Embryonic facial prominence (tissue), 1 donor: ENCODE data around the gene RAB44.

Experiments used
- DNase-seq: peaks from one replicate; pipeline ENCODE4 v3.0.0-alpha.2; 2016; ENCODE audit errors: extremely low spot score

RAB44 gene

DNA sequence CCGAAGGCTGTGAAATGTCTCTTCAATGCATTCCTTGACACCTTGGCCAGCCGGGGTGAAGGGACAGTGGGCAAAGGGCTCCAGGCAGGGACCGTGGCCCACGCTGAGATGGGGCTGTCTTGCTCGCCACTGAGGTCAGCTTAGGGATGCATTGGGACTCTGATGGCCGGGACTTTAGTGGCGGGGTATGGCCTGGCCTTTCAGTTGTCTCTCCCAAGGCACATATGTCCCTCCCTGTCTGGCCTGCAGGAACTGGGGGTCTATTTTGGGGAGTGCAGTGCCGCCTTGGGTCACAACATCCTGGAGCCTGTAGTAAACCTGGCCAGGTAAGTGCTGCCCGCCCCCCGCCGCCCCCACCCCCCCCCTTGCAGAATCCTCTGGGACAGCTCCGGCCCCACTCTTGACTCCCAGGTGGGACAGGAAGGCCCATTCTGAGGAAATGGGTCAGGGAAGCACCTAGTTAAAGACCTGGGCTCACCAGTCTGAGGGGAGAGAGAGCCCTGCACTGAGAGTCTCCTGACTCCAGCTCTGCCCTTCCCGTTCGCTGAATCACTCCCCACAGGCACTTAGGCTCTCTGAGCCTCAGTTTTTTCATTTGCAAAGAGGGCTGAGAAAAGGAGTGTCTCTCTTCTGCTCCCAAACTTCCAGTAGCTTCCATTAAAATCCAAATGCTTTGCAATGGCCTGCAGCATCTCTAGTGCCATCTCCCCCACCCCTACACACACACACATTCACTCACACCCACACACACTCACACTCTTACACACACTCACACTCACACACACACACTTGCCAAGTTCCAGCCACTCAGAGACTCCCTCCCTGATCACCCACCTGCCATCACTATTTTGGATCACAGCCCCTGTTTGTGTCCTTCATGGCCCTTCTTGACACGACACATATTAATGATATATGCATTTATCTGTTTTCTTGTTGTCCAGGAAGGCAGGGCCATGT lies 33.1 kb downstream of the RAB44 start:
- DNase-seq: no peak

DNA sequence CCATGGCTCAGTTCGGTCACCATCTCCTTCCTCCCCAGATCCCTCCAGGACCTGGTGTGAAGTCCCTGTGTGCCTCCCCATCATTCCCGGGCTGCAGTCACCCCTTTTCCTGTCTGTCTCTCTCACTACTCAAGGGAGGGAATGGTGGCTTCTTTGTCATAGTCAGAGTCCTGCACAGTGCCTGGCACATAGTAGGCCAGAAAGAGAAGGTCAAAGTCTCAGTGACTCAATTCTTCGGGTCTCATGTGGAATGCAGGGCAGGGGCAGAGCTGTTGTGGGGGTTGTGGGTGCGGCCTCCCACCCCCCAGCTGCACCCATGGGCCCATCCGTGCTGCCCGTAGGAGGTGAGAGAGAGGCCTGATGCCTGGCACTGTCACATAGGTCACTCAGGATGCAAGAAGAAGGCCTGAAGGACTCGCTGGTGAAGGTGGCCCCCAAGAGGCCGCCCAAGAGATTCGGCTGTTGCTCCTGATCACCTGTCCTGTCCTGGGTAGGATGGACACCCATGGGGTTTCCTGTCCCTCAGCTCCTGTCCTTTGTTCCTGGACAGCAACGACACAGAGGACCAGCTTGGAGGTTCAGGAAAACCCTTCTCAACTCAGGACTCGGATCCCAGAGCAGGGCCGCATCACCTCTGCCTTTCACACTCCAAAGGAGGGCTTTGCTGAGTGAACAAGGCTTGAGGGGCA lies 34.1 kb downstream of the RAB44 start:
- no peak for DNase-seq

DNA sequence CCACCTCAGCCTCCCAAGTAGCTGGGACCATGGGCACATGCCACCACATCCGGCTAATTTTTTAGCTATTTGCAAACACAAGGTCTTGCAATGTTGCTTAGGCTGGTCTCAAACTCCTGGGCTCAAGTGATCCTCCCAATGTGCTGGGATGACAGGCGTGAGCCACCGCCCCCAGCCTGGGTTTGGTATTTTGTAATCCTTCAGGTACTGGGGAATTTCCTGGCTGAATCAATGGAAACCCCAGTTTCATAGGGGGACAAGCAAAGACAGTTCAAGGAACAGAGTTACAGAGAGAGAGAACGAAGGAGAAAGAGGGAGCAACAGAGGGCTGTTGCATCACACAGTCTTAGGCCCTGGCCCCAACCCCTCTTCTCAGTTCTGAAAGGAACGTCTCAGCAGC lies 35.7 kb downstream of the RAB44 start:
- DNase-seq: no peak

DNA sequence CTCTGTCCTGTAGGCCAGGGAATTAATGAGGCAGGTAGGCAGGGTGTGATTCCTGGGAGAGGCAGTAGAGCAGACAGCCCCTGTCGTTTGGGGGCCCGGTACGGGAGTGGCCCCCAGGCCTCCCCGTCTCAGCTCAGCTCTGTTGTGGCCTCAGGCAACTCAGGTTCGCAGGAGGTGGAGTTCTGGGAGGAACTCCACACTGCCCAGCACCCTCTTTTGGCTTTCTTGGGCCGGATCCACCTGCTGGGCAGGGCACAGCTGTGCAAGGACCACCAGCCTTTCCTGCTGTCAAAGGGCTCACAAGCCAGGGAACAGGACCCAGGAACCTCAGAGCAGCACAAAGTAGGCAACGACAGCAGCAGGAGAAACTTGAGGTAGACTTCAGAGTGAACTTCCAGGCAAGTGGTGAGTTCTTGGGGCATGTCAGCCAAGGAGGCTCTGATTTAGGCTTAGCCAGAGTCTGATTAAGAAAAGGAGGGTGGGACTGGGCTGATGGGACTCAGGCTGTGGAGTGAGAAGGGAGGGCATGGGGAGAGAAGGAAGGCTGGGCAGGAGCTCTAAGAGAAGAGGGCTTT lies 36.9 kb downstream of the RAB44 start:
- no peak for DNase-seq

DNA sequence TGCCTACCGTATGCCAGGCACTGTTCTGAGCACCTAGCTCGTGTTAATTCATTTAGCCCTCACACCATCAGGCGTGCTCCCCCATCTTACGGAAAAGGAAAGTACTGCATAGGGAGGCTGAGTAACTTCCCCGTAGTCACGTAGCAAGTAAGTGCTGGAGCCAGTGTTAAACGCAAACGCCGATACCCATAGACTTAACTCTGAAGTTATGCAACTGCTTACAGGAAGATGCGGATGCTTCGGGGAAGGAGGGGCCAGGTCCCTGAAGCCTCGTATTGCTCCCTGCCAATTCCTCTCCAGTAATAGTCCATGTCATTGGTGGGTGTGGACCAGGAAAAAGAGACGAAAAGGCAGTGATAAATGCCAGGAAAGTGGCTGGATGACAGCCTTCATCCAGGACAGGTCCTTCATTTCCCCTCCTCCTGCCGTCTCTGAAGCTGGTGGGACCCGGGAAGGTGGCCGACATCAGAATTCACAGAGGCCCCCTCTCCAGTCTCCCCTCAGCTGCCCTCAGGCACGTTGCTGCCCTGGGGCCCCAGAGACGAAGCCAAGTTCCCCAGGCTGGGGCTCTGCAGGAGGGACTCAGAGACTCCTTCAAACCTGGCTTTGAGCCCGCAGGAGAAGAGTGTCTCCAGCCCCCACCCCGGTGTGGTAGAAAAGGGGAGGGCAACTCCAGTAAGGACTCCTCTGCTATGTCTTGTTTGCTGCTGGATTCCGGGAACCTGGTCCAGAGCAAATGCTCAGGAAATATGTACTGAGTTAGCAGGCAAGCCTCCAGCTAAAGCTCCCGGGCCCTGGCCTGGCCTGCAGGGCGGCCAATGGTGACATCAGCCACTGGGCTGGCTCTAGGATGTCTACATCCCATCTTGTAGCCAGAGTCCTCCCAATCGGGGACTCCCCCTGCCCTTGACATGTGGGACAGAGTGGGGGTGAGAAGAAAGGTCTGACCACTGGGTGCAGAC lies 37.8 kb downstream of the RAB44 start:
- DNase-seq: peak; percentile 47

DNA sequence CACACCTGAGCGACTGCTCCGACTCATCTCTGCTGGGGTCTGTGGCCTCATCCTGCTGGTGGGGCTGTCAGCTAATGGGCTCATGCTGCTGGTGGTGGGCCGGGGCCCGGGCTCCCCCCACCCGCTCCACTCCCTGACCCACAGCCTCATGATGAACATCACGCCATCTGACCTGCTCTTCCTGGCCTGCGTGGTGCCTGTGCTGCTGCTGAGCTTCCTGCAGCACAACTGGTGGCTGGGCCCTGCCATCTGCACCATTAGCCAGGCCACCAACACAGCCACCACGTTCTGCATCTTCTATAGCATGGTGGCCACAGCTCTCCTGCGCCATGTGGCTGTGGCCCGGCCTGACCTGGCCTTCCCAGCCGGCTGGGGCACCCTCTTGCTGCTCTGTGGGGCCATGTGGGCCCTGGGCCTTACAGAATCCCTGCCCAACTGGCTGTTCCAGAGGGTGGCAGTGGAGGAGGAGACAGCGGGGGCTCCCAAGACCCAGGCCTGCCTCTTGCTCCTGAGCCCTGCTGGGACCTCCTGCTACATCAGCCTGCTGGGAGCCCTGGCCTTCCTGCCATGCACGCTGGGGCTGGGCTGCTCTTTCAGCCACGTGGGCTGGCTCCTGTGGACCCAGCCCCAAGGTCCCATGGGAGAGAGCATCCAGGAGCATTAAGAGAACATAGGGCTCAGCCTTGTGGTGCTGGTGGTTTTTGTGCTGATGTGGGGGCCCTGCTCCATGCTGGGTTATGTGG lies 39.6 kb downstream of the RAB44 start:
- DNase-seq: no peak

DNA sequence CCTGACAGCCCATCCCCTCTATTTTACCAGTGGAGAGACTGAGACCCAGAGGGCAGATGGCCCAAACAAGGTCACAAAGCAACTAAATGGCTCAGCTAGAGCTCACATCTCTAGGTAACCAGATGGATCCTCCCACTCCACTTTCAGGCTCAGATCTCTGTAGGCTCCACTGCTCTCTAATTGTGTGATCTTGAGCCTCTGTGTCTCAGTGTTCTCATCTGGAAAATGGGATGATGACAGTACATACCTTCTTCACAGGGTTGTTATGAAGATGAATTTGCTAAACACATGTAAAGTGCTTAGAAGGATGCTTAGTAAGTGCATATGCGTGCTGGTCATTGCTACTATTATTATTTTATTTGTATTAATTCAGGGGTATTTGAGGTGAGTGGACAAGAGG lies 40.5 kb downstream of the RAB44 start:
- DNase-seq: no peak

DNA sequence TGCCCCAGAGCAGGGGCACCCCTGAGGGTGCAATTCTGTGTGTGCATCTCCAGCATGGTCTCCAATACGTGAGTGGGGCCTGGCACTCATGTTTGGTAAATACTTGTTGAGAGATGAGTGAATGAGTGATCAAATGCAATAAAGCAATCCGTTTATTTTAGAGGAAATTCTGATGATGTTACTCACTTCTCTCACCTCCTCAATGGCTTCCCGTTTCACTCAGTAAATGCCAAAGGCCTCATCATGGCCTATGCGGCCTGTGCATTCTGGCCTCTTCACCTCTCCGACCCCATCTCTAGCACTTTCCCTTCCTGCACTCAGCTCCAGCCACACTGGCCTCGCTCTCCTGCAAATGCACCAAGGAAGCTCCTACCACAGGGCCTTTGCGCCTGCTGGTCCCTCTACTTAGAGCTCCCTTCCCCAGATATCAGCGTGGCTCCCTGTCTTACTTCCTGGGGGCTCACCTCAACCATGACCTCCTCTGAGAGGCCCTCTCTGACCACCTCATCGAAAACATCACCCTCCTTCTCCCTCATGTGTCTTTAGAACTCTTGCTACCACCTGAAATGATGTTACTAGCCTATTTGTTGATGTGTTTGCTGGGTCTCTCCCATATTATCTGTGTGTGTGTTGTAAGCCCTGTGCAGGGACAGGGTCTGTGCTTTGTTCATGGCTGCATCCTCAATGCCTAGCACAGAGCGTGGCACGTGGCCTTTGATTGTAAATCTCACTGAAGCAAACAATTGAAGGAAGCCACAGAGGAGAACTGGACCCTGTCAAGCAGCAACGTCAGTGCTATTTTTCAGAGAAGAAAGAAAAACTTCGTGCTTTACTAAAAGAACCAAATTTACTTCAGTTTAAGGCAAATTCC lies 42.6 kb downstream of the RAB44 start:
- no peak for DNase-seq

DNA sequence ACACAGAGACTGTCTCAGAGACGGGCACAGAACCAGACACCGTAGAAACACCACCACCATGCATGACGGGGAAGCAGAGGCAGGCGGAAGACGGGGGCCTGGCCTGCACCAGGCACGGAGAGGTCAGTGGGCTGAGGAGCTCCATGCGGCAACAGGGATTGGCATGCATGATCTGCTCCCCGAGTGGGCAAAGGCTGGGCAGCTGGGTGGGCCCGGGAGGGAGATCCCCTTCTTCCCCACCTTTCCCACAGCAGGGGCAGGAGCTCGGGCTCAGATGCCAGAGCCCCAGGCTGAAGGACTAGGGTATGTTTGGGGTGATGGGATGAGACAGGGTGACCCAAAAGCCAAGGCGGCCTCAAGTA lies 43.2 kb downstream of the RAB44 start:
- no peak for DNase-seq

DNA sequence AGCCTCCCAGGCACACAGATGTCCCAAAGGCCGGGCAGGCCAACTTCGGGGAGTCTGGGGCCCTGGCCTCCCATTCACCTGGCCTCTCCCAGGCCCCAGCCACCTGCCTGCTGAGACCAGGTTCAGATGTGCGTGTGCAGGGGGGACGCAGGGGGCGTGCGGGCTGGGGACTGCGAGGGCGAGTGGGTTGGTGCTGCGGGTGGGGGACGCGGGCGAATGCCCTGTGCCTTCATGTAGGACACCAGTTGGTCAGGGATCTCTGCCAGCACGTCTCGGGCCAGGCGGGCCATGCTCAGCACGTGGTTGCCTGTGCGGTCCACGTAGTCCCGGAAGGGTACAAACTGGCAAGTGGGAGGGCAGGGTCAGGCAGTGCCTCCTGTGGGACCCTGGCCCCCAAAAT lies 44.5 kb downstream of the RAB44 start:
- no peak for DNase-seq

DNA sequence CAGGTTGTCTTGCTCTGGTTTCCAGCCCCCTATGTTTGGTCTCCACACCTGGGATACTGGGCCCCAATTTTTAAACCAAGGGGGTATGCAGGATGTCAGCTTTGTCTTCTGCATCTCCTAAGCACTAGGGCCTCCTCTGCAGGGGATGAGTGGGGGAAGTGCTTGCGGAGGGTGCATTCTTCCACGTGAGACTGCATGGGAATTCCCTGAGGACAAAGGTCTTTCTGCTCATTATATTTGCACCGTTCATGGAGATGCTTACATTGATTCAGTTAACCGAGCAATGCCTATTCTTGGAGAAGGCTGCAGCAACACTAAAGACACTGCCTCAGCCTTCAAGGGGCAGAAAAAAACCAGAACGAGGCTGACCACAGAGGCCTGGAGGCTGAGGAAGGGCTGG lies 45.4 kb downstream of the RAB44 start:
- no peak for DNase-seq

DNA sequence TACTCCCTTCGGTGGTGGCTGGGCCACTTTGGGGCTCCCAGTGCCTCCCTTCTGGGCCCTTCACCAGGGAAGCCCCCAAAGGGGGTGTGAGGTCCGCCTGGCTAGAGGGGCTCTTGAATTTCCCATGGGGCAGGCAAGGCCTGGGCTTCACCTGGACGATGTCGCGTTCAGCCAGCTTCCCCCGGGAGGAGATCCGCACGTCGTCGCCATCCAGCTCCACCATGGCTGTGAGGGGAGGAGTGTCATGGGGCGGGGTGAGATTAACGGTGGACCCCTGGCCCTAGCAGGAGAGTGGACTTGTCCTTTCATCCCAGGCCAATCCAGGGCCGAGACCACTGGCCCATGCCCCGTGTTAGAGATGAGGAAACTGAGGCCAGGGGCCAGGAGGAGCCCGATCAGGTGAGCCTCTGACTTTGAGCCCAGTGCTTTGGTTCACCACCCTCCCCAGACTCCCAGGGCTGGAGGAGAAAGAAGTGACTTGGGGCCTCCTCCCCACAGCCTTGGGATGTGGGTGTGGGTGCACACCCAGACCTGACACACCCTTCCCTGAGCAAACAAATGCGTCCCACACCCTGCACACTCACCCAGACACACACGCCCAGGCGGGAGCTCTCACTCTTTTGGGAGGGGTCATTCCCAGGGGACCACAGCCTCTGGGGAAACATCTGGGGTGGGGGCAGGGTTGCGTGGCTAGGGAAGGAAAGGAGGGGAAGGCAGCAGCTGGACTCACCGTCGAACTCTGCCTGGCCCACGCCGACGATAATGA lies 46.1 kb downstream of the RAB44 start:
- no peak for DNase-seq

DNA sequence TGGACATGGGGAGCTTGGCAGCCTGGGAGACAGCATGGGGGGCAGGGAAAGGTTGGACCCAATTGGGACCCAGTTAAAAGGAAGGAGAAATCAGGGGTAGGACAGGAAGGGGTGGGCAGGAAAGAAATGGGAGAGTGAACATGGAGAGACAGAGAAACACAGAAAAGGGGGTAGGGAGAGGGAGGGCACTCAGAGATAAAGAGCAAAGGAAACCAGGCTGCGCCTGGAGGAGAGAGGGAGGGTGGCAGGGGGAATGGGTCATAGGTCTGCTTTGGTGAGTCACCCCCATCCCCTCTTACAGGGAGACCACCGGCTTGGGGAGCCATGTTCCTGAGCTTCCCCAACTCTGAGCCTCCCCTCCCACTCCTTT lies 46.7 kb downstream of the RAB44 start:
- DNase-seq: no peak

DNA sequence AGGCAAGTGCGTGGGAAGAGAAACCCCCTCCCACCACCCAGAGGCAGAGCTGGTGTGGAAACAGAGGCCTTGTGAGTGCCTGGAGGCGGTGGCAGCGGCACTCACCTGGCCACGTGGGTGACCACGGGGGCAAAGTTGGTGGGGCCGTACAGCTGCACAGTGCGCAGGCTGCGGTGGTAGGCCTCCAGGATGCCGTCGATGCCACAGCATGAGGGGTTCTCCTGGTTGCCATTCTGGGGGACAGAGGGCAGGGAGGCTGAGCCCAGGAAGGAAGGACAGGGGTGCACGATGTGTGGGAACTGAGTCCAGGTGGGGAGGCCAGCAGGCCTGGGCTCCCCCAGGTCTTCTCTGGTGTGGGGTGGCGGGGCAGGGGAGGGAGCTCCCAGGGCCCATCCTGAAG lies 47.7 kb downstream of the RAB44 start:
- DNase-seq: no peak

DNA sequence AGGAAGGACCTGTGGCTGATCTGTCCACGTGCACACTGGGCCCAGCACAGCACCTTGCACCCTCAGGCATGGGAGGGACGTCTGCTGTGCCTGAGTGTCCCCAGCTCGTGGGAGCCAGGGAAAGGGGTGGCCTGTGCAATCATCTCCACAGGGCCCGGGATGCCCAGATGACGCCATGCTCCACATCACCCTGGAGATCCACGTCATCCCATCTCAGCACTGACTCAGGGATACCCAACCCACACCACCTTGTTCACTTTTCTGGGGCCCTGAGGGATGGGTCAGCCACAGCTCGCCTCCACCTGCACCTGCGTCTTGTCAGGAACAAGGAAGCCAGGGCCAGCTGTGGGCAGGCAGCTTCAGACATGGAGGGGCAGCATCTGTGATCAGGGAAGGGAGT lies 48.2 kb downstream of the RAB44 start:
- DNase-seq: no peak

DNA sequence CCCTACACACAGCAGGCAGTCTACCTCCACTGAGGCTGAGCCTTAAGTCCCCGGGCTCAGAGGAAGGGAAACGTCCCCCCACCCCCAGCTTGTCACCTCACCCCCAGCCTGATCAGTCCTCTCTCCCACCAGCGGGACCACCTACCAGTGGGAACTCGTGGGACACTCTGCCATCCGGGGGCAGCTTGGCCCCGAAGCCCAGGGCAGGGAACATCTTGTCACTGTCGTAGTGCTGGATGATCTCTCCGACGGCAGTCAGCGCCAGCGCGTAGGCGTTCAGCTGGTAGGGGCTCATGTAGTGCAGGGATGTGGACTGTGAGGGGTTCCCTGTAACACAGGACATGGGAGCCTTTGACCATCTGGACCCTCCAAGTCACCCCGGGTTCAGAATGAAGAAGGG lies 48.6 kb downstream of the RAB44 start:
- no peak for DNase-seq

DNA sequence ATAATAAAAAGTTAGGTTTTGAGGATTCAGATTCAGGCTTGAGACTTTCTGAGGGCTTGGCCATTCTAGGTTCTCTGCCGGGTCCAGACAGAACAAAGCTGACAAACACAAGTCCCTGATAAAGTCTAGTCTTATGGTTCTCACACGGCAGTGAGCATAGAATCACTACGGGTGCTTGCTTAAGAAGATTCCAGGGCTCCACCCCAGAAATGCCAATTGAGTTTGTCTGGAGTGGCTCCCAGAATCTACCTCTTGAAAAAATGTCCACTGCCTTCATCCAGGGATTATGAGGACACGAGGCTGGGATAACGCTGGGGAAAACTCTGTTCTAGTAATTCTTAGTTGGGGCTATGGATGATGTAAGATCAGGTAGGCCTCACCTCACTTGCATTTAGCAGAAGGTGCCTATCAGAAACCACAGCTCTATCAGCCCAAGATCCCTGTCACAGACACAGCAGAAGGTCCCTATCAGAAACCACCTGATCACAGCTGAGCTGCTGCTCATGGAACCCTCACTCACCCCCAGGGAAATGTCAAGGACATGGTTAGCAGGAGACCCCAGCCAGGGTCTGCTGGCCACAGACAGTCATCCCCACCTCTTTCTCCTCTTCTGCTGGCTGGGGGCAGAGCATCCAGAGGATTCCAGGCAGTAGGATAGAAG lies 52.3 kb downstream of the RAB44 start:
- DNase-seq: no peak

DNA sequence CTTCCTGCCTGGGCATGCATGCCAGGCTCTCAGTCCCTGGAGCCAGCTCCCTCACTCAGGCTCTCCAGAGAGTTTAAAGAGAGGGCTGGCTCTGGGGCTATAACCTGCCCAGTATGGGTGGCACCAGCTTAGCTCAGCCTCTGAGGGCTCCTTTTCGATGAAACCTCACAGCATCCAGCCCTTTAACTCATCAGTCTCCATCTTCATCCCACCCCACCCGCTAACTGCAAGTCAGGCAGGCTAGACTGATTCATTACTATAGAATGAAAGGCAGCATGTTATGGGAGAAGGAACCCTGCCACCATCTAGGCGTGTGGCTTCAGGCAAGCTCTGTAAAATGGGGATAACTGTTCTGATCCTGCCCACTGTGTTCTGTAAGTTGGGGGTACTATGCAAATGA lies 53.5 kb downstream of the RAB44 start:
- no peak for DNase-seq

DNA sequence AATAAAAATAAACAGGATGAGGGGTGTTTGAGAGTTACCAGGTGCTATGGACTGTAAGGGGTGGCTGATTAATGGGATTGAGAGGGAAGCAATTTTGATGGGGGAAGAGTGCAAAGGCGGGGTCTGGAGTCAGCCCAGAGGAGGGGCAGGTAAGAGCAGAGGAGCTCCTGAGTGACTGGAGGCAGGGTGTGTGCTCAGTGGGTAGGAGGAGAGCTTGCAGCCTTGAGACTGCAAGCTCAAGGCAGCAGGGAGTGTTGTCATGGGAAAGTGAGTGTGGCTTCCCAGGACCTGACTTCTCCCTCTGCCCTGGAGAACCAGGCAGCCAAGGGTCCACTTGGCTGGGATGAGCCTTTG lies 54.2 kb downstream of the RAB44 start:
- DNase-seq: no peak
